HL-60/S4 treated with phorbol 12-myristate 13-acetate at 8.2 ng/mL for 4 days and 3 days (cell line): Measurements from ENCODE around the gene ISLR2.

ENCODE experiments used
- in situ Hi-C: fragments of 300-500 bp; cut with MboI; formaldehyde crosslinking; loops from 2 replicates; pipeline ENCODE4 v1.15.0; 2022; ENCODE audit warnings: low sequenced_read_pairs

ISLR2 gene

DNA sequence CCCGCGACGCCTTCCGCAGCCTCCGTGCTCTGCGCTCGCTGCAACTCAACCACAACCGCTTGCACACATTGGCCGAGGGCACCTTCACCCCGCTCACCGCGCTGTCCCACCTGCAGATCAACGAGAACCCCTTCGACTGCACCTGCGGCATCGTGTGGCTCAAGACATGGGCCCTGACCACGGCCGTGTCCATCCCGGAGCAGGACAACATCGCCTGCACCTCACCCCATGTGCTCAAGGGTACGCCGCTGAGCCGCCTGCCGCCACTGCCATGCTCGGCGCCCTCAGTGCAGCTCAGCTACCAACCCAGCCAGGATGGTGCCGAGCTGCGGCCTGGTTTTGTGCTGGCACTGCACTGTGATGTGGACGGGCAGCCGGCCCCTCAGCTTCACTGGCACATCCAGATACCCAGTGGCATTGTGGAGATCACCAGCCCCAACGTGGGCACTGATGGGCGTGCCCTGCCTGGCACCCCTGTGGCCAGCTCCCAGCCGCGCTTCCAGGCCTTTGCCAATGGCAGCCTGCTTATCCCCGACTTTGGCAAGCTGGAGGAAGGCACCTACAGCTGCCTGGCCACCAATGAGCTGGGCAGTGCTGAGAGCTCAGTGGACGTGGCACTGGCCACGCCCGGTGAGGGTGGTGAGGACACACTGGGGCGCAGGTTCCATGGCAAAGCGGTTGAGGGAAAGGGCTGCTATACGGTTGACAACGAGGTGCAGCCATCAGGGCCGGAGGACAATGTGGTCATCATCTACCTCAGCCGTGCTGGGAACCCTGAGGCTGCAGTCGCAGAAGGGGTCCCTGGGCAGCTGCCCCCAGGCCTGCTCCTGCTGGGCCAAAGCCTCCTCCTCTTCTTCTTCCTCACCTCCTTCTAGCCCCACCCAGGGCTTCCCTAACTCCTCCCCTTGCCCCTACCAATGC, 45.1 kb downstream of the ISLR2 start:
- in situ Hi-C loops = no loop called here

DNA sequence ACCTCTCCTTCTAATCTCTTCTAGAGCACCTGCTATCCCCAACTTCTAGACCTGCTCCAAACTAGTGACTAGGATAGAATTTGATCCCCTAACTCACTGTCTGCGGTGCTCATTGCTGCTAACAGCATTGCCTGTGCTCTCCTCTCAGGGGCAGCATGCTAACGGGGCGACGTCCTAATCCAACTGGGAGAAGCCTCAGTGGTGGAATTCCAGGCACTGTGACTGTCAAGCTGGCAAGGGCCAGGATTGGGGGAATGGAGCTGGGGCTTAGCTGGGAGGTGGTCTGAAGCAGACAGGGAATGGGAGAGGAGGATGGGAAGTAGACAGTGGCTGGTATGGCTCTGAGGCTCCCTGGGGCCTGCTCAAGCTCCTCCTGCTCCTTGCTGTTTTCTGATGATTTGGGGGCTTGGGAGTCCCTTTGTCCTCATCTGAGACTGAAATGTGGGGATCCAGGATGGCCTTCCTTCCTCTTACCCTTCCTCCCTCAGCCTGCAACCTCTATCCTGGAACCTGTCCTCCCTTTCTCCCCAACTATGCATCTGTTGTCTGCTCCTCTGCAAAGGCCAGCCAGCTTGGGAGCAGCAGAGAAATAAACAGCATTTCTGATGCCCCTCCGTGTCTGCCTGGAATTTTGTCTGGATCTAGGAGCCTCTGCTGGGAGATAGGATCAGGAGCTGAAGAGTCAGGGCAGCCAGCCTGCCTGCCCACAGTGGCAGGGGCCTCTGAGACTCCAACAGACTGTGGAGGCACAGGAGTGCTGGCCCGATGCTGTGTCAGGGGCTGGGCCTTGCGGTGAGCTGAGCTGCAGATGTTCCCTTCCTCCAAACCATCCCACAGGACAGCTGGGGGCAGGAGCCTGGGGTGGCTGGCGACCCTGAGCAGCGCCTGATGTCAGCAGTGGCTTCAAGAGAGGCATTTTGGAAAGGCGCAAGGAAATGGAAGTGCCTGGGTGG, 46.2 kb downstream of the ISLR2 start:
- in situ Hi-C loops = no loop called here

DNA sequence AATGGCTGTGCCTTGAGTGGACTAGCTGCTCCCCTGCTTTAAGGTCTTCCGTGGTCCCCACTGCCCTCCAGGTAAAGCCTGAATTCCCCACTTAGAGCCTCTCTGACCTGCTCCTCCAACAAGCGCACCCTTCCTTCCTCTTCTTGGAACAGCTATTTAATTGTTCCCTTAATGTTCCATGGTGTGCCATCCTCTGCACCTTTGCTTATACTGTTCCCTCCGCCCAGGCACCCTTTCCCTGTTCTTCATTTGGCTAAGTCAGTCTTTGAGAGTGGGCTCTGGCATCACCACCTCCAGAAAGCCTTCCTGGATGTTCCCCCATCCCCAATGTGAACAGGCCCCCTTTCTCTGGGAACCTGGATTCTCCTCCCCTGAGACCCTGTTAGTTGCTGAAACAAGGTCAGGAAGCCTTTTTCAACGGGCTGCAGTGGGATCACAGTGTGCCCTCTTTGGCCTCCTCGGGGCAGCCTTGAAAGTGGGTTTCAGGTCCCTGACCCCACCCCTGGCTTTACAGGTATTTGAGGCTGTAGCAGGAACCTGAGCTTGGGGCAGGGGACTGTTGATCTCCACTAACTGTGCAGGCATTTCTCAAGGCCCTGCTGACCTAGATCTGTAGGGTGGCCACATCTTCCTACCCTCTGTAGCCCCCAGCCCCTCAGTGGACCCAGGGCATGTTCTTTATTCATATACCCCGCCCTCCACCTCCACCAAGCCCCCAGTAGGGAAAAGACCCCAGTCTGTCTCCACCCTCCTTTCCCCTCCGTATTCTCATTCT, 48.1 kb downstream of the ISLR2 start:
- in situ Hi-C loops = no loop called here

DNA sequence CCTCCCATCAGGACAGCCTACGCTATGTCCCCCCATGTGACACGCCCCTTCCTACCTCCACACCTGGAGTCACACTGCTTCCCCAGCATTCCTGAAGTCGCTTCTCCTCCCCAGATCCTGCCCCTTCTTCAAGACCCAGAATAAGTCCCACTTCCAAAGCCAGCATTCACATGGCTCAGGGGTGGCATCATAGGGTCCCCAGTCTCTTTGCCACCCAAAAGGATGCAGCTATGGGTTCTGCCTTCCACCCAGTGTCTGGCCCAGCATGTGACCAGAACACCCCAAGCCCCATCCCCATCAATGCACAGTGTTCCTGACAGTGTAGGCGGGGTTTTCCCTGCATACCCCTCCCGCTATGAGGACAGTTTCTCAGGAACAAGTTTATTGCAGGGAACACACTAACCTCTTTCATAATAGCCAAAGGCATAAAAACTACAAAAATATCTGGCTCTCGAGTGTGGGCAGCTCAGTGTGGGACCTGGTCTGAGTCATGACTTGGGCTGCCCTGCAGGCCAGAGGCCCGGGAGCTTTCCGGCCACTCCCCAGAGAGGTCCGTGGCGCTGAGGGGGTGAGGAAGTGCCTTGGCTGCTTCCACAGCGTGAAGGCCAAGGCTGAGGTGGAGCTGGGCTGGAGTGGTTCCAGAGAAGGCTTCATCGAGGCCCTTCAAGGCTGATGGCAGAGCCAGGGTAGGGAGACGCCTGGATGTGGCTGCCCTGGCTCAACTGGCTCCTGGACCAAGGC, 48.9 kb downstream of the ISLR2 start:
- in situ Hi-C loops = no loop called here

DNA sequence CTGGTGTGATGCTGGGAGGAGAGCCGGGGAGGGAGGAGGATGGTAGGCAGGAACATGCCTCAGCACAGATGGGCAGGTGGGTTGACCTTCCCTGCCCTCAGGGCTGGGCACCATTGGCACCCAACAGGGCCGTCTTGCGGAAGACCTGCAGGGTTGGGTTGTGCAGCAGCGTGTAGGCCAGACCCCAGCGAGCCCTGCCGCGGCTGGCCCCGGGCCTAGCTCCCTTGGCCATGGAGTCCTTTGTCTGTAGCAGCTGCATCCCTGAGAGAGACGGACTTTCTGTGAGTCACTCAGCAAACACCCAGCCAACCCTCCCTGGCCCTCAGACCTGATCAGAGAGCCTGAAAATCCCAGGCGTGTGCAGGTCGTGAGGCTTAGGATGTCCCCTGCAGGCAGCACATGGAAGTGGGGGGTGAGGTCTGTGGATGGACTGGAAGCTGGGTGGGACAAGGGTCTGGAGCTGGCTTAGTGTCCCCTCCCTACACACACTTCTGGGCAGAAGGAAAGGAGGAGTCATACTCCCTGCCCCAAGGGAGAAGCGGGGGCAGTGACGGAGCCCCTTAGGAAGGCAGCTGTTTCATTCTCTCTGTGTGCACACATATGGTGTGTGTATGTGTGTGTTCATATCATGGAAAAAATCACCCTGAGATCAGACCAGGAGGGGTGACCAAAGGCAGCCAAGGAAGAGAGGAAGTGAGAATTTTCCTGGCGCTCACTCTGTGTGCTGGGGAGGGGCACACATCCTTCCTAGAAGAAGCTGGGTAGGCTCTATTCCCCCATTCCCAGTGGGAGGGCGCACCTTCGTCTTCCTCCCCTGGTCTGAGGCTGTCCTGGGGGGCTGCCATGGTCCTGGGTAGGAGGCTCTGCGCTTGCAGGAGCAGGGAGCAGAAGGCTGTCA, 49.8 kb downstream of the ISLR2 start:
- in situ Hi-C loops = no loop called here

DNA sequence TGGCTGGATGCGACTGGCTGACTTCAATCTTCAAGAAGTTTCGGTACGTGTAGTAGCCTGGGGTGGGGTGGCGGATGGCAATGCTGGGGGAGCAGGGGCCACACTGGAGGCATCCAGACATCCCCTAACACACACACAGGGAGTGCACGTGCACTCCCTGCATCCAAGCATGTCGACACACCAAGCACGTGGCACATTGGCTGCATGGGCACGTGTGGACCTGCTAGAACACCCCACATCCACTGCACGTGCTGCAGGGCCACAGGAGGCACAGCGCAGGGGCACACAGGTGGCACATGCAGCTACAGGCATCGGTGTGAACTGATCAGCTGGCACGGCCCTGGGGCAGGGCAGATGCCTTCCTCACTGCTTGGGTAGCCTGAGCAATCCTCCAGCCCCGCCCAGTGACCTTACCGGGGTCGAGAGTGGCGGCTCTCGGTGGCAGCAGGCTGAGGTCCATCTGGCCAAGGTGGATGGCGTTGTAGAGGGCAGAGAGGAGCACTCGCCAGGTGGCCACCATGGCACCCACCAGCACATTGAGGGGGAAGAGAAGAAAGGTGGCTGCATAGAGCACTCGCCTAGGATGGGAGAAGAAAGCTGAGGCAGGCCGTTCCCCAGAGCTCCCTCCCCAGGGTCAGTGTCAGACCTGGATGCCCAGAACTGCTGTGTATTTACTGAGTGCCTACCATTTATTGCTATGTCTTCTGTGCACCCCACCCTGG, 50.7 kb downstream of the ISLR2 start:
- in situ Hi-C loops = no loop called here

DNA sequence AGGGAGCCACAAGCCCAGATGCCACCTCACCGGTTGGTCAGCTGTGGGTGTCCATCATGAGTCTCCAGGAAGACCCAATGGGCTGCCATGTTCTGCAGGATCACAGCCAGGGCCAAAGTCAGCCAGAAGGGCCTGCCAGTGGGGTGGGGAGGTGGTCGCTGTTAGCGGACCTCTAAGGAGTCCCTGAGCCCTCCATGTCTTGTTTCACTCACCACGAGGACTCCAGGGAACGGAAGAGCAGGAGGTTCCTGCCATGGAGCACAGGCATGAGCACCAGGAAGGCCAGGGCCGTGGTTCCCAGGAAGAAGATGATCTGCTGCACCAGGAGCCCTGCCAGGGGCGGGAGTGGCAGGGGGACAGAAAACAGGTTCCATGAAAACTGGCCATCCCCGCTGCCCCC, 51.7 kb downstream of the ISLR2 start:
- in situ Hi-C loops = no loop called here

DNA sequence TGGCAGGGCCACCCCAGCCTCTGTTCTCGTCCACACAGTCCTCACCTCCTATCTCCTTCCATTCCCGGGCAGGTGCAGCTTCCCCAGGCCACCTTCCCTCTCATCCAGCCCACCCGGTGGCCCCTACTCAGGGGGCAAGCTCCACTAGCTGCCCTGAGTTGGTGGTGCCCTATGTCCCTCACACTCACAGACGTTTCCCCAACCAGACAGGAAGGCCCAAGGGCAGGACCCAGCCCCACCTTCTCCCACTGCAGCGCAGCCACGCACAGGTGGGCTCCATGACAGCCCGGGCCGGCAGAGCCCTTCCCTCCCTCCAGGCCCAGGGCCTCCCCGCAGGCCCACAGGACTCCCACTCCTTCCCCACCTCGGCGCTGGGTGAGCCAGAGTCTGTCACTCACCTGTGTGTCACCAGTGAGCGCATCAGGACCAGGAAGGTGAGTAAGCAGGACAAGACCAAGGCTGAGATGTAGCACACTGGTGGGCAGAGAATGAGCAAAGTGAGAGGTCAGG, 54.3 kb downstream of the ISLR2 start:
- in situ Hi-C loops = no loop called here

DNA sequence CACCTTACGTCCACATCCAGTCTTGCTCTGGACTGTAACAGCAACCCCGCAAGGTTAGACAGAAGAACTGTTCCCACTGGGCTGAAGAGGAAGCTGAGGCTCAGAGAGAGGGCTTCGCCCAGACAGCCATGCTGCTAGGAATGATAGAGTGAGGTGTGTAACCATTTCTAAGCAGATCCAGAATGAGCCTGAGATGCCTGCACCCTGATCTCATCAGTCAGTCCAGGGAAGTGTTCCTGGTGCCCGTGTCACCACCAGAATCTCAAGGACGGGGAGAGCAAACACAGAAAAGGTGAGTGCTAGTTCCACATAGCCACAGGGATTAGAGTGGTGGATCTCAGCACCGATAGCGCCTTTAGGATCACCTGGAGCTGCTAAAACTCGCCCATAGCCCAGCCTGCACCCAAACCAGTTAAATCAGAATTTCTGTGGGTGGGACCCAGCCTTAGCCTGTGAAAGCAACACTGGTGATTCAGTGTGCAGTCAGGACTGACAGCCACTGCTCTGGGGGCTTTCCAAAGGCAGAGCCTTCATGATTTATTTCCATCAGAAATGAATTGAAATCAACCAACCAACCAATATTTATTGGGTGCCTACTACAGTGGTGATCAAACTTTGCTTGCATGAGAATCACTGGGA, 55.4 kb downstream of the ISLR2 start:
- in situ Hi-C loops = no loop called here
